Hepatocyte (in vitro differentiated cells): ENCODE measurements around the gene SASH3. TPM values are rescaled to one million over a fixed set of nuclear protein-coding genes. Genes with fewer than 3 reads are reported as not detected.

ENCODE experiments used
- DNase-seq: peaks from one replicate; pipeline ENCODE4 v3.0.0-alpha.2; 2016; ENCODE audit warnings: low spot score
- H2AFZ ChIP-seq: fragments of 200-600 bp; sonication (generic); 2 replicates; pipeline ENCODE4 v1.6.0; 2016; ENCODE audit warnings: antibody characterized with exemption, mild to moderate bottlenecking
- H3K27ac ChIP-seq: fragments of 200-600 bp; sonication (generic); 2 replicates; pipeline ENCODE4 v1.5.1; 2016; ENCODE audit warnings: mild to moderate bottlenecking
- H3K27me3 ChIP-seq: fragments of 200-600 bp; sonication (generic); 2 replicates; pipeline ENCODE4 v1.6.1; 2016
- H3K36me3 ChIP-seq: fragments of 200-600 bp; sonication (generic); replicated peaks from 2 replicates; pipeline ENCODE4 v1.5.1; 2016; ENCODE audit warnings: low read depth; ENCODE audit not compliant: insufficient read depth
- H3K4me1 ChIP-seq: fragments of 200-600 bp; sonication (generic); 2 replicates; pipeline ENCODE4 v1.5.1; 2016; ENCODE audit warnings: mild to moderate bottlenecking, moderate library complexity; ENCODE audit not compliant: insufficient read depth
- H3K4me2 ChIP-seq: fragments of 200-600 bp; sonication (generic); 2 replicates; pipeline ENCODE4 v1.6.0; 2016
- H3K4me3 ChIP-seq: fragments of 200-600 bp; sonication (generic); 2 replicates; pipeline ENCODE4 v1.5.1; 2016; ENCODE audit warnings: mild to moderate bottlenecking
- H3K79me2 ChIP-seq: fragments of 200-600 bp; sonication (generic); 2 replicates; pipeline ENCODE4 v1.6.0; 2017; ENCODE audit warnings: mild to moderate bottlenecking
- H3K9me2 ChIP-seq: fragments of 200-600 bp; sonication (generic); replicated peaks from 2 replicates; pipeline ENCODE4 v1.6.0; 2017; ENCODE audit warnings: mild to moderate bottlenecking; ENCODE audit not compliant: insufficient read depth
- H3K9me3 ChIP-seq: fragments of 200-600 bp; sonication (generic); 2 replicates; pipeline ENCODE4 v1.5.1; 2016; ENCODE audit warnings: low read depth, mild to moderate bottlenecking
- H4K20me1 ChIP-seq: fragments of 200-600 bp; sonication (generic); 2 replicates; pipeline ENCODE4 v1.6.0; 2016; ENCODE audit warnings: mild to moderate bottlenecking; ENCODE audit not compliant: insufficient read depth, poor library complexity, severe bottlenecking
- EZH2 ChIP-seq: fragments of 200-600 bp; sonication (generic); IDR thresholded peaks from 2 replicates; pipeline ENCODE4 v1.6.1; 2016; ENCODE audit warnings: antibody characterized with exemption, mild to moderate bottlenecking, borderline replicate concordance
- EZH2phosphoT487 ChIP-seq: fragments of 200-600 bp; sonication (generic); IDR thresholded peaks from one replicate; pipeline ENCODE4 v1.6.1; 2018; ENCODE audit warnings: antibody characterized with exemption, mild to moderate bottlenecking, low read depth, moderate library complexity; ENCODE audit not compliant: unreplicated experiment, severe bottlenecking
- WGBS: methylation state at CpG from one replicate; pipeline ENCODE4 v1.1.6; 2016; ENCODE audit warnings: low lambda C conversion rate; ENCODE audit errors: missing lambda C conversion rate; 5-methylcytosine and 5-hydroxymethylcytosine counted together
- polyA plus RNA-seq: library from polyadenylated mRNA; unstranded; fragments of >200 nt; fragmentation: Nextera tagmentation; extraction: Ambion mirVana; gene quantifications from 2 replicates; pipeline ENCODE4 v1.2.1, GENCODE V29; 2016
- total RNA-seq: library from RNA; depleted of rRNA; stranded (reverse); fragments of >200 nt; gene quantifications from 2 replicates; pipeline ENCODE4 v1.2.3, GENCODE V29; 2014
- TF ChIP-seq, protein P1 (sequence below): fragments of 200-600 bp; sonication (generic); IDR thresholded peaks from 2 replicates; pipeline ENCODE4 v1.5.1; 2016; ENCODE audit warnings: antibody characterized with exemption, mild to moderate bottlenecking; ENCODE audit not compliant: poor library complexity

Gene SASH3
- total and polyA plus RNA-seq, 2 experiments from 2014 or later: 0.31 to 0.67 TPM

DNA sequence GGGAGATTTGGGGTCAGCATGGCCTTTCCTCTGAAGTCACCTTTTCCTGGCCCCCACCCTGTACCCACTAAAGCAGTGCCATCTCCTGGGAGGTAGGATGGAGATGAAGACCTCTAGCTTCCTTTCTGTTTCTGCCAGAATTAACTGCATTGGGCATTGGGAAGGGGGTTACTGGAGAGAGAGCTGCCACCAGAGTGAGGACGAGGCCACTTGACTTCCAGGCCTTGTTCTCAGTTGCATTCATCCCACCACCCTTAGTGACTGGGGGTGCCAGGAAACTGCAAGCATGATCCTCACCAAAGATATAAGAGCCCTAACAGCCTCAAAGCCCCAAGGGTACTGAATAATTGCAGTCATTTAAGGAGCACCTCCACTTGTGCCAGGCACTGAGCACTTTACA is 15.8 kb downstream of the SASH3 start:
- TF ChIP-seq EZH2 (no peak), EZH2phosphoT487 (no peak)
- TF ChIP-seq, protein P1, sequence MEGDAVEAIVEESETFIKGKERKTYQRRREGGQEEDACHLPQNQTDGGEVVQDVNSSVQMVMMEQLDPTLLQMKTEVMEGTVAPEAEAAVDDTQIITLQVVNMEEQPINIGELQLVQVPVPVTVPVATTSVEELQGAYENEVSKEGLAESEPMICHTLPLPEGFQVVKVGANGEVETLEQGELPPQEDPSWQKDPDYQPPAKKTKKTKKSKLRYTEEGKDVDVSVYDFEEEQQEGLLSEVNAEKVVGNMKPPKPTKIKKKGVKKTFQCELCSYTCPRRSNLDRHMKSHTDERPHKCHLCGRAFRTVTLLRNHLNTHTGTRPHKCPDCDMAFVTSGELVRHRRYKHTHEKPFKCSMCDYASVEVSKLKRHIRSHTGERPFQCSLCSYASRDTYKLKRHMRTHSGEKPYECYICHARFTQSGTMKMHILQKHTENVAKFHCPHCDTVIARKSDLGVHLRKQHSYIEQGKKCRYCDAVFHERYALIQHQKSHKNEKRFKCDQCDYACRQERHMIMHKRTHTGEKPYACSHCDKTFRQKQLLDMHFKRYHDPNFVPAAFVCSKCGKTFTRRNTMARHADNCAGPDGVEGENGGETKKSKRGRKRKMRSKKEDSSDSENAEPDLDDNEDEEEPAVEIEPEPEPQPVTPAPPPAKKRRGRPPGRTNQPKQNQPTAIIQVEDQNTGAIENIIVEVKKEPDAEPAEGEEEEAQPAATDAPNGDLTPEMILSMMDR: no peak
- Histone ChIP-seq H3K4me3 (no peak overlapping the region), H3K9me2 (no peaks in the 10 kb centered on the region), H2AFZ (no peak overlapping the region), H4K20me1 (no peaks in the 10 kb centered on the region), H3K79me2 (no peaks in the 10 kb centered on the region), H3K9me3 (no peaks in the 10 kb centered on the region), H3K27me3 (no peaks in the 10 kb centered on the region), H3K4me2 (no peak overlapping the region), H3K36me3 (no peaks in the 10 kb centered on the region), H3K27ac (no peak overlapping the region), H3K4me1 (no peaks in the 10 kb centered on the region)
- DNase-seq: no peak
- 69% methylated on average over 1 of the region's 1 CpG for WGBS

GRCh38 chrX:129797251-129797906 is 17.6 kb downstream of the SASH3 start:
- Histone ChIP-seq H3K36me3 (no peaks in the 10 kb centered on the region), H3K27ac (no peak overlapping the region), H2AFZ (no peak overlapping the region), H3K27me3 (no peaks in the 10 kb centered on the region), H4K20me1 (no peaks in the 10 kb centered on the region), H3K4me2 (no peak overlapping the region), H3K79me2 (no peaks in the 10 kb centered on the region), H3K9me3 (no peaks in the 10 kb centered on the region), H3K9me2 (no peaks in the 10 kb centered on the region), H3K4me1 (no peaks in the 10 kb centered on the region), H3K4me3 (no peak overlapping the region)
- WGBS: 70% methylated on average over 4 of the region's 4 CpGs
- TF ChIP-seq, protein P1: no peak
- TF ChIP-seq EZH2: no peak
- no peak for TF ChIP-seq EZH2phosphoT487
- no peak for DNase-seq

DNA sequence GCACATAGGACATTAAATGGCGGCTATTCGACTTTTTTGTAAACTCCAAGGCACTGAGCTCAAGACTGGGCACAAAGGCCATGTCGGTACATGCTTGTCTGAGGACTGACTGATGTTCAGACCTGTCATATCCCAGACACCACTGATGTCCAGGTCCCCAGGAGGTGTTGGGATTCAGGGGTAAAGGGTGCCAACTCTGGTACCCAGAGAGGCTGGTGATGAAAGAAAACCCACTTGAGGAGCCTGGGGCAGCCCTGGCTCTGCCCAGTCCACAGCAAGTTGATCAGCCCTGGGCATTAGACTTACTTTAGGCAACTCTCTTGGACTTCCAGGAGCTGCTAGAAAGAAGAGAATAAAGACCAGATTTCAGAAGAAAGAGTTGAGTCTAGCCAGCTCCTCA is 18.7 kb downstream of the SASH3 start:
- no peaks in the 10 kb centered on the region for H3K9me2 ChIP-seq
- no peaks in the 10 kb centered on the region for H3K27me3 ChIP-seq
- no peaks in the 10 kb centered on the region for H3K9me3 ChIP-seq
- no peak for DNase-seq
- no peak overlapping the region for H3K4me3 ChIP-seq
- no peaks in the 10 kb centered on the region for H3K79me2 ChIP-seq
- WGBS: 86% methylated on average over 3 of the region's 3 CpGs
- H3K36me3 ChIP-seq: no peaks in the 10 kb centered on the region
- no peak overlapping the region for H3K27ac ChIP-seq
- no peaks in the 10 kb centered on the region for H3K4me1 ChIP-seq
- TF ChIP-seq, protein P1: no peak
- H3K4me2 ChIP-seq: no peak overlapping the region
- H2AFZ ChIP-seq: no peak overlapping the region
- no peaks in the 10 kb centered on the region for H4K20me1 ChIP-seq

DNA sequence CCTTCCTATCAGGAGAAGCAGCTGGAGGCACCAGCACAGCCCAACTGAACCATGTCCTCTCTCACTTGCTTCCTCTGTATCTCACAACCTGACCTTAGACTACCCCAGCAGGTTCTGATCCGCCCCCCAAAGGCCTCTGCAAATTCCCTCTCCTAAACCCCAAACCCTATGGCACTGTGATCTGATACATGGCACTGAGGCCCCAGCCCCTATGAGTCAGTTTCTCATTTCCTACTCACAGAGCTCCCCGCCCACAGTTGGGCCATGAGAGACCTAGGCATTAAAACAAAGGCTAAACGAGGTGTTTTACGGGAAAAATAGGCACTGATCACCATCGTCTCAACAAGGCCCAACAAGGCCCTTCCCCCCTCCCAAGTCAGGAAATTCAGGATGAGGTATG is 19.1 kb downstream of the SASH3 start:
- H3K9me3 ChIP-seq: no peaks in the 10 kb centered on the region
- H2AFZ ChIP-seq: no peak overlapping the region
- no peak for DNase-seq
- no peak overlapping the region for H3K27ac ChIP-seq
- no peaks in the 10 kb centered on the region for H3K9me2 ChIP-seq
- TF ChIP-seq EZH2 (no peak), EZH2phosphoT487 (no peak)
- TF ChIP-seq, protein P1: no peak
- H3K36me3 ChIP-seq: no peaks in the 10 kb centered on the region
- no peak overlapping the region for H3K4me3 ChIP-seq
- H3K4me2 ChIP-seq: no peak overlapping the region
- no peaks in the 10 kb centered on the region for H4K20me1 ChIP-seq
- H3K79me2 ChIP-seq: no peaks in the 10 kb centered on the region
- H3K4me1 ChIP-seq: no peaks in the 10 kb centered on the region
- no peaks in the 10 kb centered on the region for H3K27me3 ChIP-seq
- 72% methylated on average over 5 of the region's 5 CpGs for WGBS
